Ishikawa (cell line): ENCODE measurements around the gene SYS1.

Experiments used
- YY1 ChIP-seq: IDR thresholded peaks from 2 replicates; pipeline ENCODE4 v1.6.1; 2012; ENCODE audit warnings: low read depth
- TF ChIP-seq, protein P1 (sequence below): IDR thresholded peaks from 2 replicates; pipeline ENCODE4 v1.6.1; 2012; ENCODE audit warnings: low read depth, mild to moderate bottlenecking
- TF ChIP-seq, protein P2 (sequence below): IDR thresholded peaks from 2 replicates; pipeline ENCODE4 v1.6.1; 2012
- TF ChIP-seq, protein P3 (sequence below): IDR thresholded peaks from 2 replicates; pipeline ENCODE4 v1.6.1; 2012

DNA sequence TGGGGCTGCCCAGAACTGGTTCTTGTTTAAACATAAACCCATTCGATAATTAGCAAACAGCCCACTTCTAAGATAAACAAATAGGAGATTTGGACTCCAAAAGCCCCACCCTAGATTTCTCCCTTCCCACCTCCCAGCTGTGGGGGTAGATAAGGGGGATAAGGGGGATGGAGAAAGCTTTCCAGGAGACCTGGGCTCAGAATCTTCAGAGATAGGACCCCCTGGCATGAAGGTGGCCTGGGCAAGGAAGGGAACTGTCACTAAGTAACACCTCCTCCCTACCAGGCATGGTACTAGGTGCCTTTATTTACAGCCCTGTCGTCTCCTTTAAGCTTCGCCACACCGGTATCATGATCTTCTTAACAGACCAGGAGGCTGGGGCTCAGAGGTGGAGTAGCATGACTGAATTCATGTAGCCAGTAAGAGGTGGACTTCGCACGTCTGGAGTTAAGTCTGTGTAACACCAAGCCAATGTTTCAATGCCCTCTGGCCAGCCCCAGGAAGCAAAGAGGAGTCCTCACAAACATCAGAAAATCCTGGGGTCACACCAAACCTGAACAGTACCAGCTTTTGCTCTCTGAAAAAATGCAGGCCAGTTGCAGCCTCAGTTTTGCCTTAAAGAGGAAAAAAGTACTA, 19.3 kb upstream of the SYS1 start:
- TF ChIP-seq, protein P1, sequence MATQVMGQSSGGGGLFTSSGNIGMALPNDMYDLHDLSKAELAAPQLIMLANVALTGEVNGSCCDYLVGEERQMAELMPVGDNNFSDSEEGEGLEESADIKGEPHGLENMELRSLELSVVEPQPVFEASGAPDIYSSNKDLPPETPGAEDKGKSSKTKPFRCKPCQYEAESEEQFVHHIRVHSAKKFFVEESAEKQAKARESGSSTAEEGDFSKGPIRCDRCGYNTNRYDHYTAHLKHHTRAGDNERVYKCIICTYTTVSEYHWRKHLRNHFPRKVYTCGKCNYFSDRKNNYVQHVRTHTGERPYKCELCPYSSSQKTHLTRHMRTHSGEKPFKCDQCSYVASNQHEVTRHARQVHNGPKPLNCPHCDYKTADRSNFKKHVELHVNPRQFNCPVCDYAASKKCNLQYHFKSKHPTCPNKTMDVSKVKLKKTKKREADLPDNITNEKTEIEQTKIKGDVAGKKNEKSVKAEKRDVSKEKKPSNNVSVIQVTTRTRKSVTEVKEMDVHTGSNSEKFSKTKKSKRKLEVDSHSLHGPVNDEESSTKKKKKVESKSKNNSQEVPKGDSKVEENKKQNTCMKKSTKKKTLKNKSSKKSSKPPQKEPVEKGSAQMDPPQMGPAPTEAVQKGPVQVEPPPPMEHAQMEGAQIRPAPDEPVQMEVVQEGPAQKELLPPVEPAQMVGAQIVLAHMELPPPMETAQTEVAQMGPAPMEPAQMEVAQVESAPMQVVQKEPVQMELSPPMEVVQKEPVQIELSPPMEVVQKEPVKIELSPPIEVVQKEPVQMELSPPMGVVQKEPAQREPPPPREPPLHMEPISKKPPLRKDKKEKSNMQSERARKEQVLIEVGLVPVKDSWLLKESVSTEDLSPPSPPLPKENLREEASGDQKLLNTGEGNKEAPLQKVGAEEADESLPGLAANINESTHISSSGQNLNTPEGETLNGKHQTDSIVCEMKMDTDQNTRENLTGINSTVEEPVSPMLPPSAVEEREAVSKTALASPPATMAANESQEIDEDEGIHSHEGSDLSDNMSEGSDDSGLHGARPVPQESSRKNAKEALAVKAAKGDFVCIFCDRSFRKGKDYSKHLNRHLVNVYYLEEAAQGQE = no peak
- TF ChIP-seq, protein P2, sequence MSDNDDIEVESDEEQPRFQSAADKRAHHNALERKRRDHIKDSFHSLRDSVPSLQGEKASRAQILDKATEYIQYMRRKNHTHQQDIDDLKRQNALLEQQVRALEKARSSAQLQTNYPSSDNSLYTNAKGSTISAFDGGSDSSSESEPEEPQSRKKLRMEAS = 0 out of 2 replicates have a peak, but pooled peaks have one; percentile 2
- TF ChIP-seq, protein P3, sequence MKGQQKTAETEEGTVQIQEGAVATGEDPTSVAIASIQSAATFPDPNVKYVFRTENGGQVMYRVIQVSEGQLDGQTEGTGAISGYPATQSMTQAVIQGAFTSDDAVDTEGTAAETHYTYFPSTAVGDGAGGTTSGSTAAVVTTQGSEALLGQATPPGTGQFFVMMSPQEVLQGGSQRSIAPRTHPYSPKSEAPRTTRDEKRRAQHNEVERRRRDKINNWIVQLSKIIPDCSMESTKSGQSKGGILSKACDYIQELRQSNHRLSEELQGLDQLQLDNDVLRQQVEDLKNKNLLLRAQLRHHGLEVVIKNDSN = no peak
- no peak for TF ChIP-seq YY1
